Stimulated activated CD4-positive, alpha-beta T cell treated with anti-CD3 and anti-CD28 coated beads, Interleukin-15, amount 100 ng/mL, for 1 hour (primary cell): ENCODE measurements around the gene FKBP8.

Experiments used
- DNase-seq, 2 donors: peaks; one replicate each; pipeline ENCODE4 v3.0.0-alpha.2; 2020; ENCODE audit warnings: low read depth in 1 of 2, low spot score in 1 of 2

FKBP8 gene

DNA sequence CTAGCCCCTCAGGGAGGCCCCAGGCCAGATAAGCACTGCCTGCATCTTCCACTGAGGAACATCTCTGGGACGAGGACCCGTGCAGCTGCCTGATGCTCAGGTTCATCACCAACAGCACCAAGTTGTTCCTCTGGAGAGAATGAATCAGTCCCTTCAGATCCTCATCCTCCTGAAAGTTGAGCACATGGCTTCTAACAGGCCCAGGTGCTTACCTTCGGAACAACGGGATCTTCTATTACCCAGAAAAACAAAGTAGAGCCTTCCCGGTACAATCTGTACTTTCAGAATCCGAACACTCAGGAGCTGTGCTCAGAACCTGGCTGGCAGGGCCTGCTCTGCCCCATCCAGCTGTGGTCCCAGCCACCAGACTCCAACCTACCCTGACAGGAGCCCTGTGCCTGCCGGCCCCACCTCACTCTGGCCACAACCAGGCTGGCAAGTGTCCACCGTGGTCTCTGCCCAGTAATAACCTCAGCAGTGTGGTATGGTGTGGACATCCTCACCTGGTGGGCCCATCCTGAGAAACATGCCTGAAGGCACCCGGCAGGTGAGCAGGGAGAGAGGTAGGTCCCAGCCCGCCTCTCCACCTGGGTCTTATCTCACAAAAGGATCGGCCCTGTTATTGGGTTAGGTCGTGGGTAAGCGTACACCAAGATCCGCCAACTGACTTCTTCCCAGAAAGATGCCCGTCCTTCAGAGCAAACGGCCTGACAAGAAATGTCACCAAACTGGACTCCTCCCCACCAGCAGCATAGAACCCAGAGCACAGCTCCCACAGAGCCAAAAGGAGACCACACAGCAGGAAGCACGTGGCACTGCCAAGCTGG, 55.6 kb downstream of the FKBP8 start:
- no peak for DNase-seq

DNA sequence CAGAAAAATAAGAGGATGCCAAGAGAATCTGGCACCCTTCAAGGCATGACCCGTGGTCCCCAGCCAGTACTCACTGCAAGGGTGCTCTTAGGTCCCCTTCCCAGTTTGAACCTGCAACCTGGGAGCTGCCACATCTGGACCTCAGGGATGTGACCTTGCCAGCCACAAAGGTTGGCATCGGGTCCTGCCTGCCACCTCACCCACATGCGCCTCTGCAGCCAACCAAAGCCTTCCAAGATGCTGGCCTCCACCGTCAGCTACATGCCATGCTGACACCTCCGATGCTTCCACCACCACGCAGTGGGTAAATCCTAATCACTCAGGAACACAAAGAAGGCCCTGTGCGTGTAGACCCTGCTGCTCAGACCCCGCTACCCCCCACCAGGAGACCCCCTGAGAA, 56.6 kb downstream of the FKBP8 start:
- no peak for DNase-seq

DNA sequence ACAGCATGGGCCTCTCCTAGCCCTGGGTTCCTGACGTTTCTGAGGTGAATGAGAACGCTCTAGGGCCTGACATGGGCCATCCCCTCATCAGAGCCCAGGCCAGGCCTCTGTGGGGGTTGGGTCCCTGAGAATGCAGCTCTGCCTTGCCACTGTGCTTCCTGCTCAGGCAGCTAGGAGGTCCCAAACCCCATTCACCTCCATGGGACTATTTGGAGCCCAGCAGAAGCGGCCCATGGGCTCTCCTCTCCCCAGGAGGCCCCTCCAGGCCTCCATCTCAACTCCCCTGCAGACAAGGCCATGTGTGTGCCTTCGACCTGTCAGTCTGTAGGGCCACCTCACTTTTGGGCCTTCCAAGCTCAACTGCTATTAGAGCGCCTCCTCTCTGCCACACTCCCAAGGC, 58.4 kb downstream of the FKBP8 start:
- no peak for DNase-seq

DNA sequence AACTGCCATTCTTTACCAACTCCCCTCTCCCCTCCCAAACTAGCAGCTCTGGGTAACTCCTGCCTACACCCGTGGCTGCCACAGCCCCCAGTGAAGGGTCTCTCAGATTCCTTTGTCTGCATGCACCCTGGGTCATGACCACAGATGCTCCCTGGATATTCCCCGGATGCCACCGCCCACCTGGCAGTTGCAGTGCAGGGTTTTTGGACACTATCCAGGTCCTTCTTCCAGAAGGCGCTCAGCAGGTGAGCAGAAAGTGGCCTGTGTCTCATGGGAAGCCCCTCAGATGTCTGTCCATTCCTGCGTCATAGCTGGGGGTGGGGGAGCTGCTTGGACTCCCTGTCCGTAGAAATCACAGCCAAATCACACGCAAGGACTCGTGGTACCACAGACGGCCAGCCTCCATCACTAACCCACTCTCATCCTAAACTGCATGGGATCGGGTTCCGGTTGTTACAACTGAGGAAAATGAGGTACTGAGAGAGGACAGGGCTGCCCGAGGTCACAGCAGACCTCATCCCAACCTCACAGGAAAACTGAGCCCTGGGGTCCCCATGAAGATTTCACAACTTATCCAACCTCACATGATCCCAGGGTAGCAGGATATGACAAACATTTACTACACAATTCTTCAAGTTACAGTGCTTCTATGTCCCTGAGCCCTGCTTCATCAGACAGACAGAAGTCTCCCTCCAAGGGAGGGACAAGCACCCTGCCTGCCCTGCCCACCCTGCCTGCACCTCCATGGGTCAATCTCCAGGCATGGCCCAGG, 60.1 kb downstream of the FKBP8 start:
- no peak for DNase-seq
